CD4-positive, CD25-positive, alpha-beta regulatory T cell (primary cell): ENCODE results near the gene PTPRT. TPM values are rescaled to one million over a fixed set of nuclear protein-coding genes. Genes with fewer than 3 reads are reported as not detected.

Experiments
- ATAC-seq, 2 donors: fragments of 150-1000 bp; cut with Tn5 transposase; one replicate each; pipeline ENCODE4 v1.10.0; 2021; ENCODE audit warnings: low read depth in 2 of 2, moderate number of reproducible peaks in 2 of 2, moderate library complexity in 1 of 2
- DNase-seq, 3 donors: peaks; one replicate each; pipeline versions ENCODE4 v3.0.0 to v3.0.0-alpha.2; 2012 to 2022; ENCODE audit warnings: mixed read lengths in 1 of 3
- H3K27ac ChIP-seq: one replicate; pipeline ENCODE4 v1.7.0; 2013; ENCODE audit warnings: mild to moderate bottlenecking, low read length; ENCODE audit not compliant: insufficient read depth, poor library complexity, severe bottlenecking
- H3K27me3 ChIP-seq: one replicate; pipeline ENCODE4 v1.7.0; 2013; ENCODE audit warnings: low read length; ENCODE audit not compliant: control insufficient read depth, insufficient read depth
- H3K36me3 ChIP-seq: one replicate; pipeline ENCODE4 v1.7.0; 2013; ENCODE audit warnings: mild to moderate bottlenecking, low read length, moderate library complexity; ENCODE audit not compliant: control insufficient read depth, insufficient read depth
- H3K4me1 ChIP-seq: 2 replicates; pipeline ENCODE4 v1.7.0; 2013; ENCODE audit warnings: mild to moderate bottlenecking, low read length; ENCODE audit not compliant: insufficient read depth, control insufficient read depth, poor library complexity, severe bottlenecking
- H3K4me3 ChIP-seq: one replicate; pipeline ENCODE4 v1.7.0; 2013; ENCODE audit warnings: low read depth, mild to moderate bottlenecking, low read length, moderate library complexity
- H3K9me3 ChIP-seq, 2 experiments: 1 replicate in 1 of 2; 2 replicates in 1 of 2; pipeline ENCODE4 v1.7.0; 2013; ENCODE audit warnings: low read length in 2 of 2, mild to moderate bottlenecking in 1 of 2, moderate library complexity in 1 of 2; ENCODE audit not compliant: control insufficient read depth in 2 of 2
- H3K27ac Mint-ChIP-seq, 3 donors: one replicate each; pipeline ENCODE4 v1.8.0; 2020 to 2022; ENCODE audit warnings: mild to moderate bottlenecking in 3 of 3, mixed read lengths in 3 of 3, moderate library complexity in 2 of 3
- H3K27me3 Mint-ChIP-seq: one replicate; pipeline ENCODE4 v1.8.0; 2022; ENCODE audit warnings: mild to moderate bottlenecking, mixed read lengths
- H3K36me3 Mint-ChIP-seq: one replicate; pipeline ENCODE4 v1.8.0; 2020; ENCODE audit warnings: mixed read lengths
- H3K4me1 Mint-ChIP-seq, 4 donors: one replicate each; pipeline ENCODE4 v1.8.0; 2020 to 2022; ENCODE audit warnings: mixed read lengths in 4 of 4, mild to moderate bottlenecking in 1 of 4
- H3K4me3 Mint-ChIP-seq, 4 donors: one replicate each; pipeline ENCODE4 v1.8.0; 2020 to 2022; ENCODE audit warnings: mild to moderate bottlenecking in 4 of 4, mixed read lengths in 4 of 4, moderate library complexity in 3 of 4
- H3K9me3 Mint-ChIP-seq, 7 donors: one replicate each; pipeline ENCODE4 v1.8.0; 2020 to 2022; ENCODE audit warnings: mixed read lengths in 7 of 7, mild to moderate bottlenecking in 3 of 7, moderate library complexity in 2 of 7
- polyA plus RNA-seq, 4 donors: library from polyadenylated mRNA; unstranded; fragments of 300-500 nt; fragmentation: Illumina TruSeq; gene quantifications; one replicate each; pipeline ENCODE4 v1.2.3, GENCODE V29; 2021
- total RNA-seq: library from RNA; stranded (reverse); gene quantifications from one replicate; pipeline ENCODE4 v1.2.3, GENCODE V29; 2022

PTPRT gene
- total and polyA plus RNA-seq, 5 donors from 2014 or later, result not detected

- no peaks in the 10 kb centered on the region for H3K4me1 Mint-ChIP-seq
- peaks cover 3% of the 10 kb centered on the region for H3K36me3 Mint-ChIP-seq
These were observed 580.1 kb downstream of the PTPRT start for GRCh38 chr20:42609618-42610017.

GRCh38 chr20:42604998-42605956 lies 584.4 kb downstream of the PTPRT start:
- H3K4me3 Mint-ChIP-seq, result no peak overlapping the region
- H3K27ac ChIP-seq, result no peak overlapping the region
- ATAC-seq, result no peak
- H3K36me3 Mint-ChIP-seq, result no peaks in the 10 kb centered on the region
- H3K4me1 ChIP-seq, result no peaks in the 10 kb centered on the region
- H3K27me3 Mint-ChIP-seq, result no peaks in the 10 kb centered on the region
- no peak for DNase-seq
- no peaks in the 10 kb centered on the region for H3K4me1 Mint-ChIP-seq
- peaks cover 0 to 3% (median 1%) of the 10 kb centered on the region in 7 donors for H3K9me3 Mint-ChIP-seq
- no peaks in the 10 kb centered on the region for H3K27me3 ChIP-seq
- no peak overlapping the region for H3K4me3 ChIP-seq
- no peak overlapping the region for H3K27ac Mint-ChIP-seq
- H3K9me3 ChIP-seq, result no peaks in the 10 kb centered on the region
- no peaks in the 10 kb centered on the region for H3K36me3 ChIP-seq

More at GRCh38 chr20:42609618-42610017, 580.1 kb downstream of the PTPRT start:
- Histone ChIP-seq H3K27ac (no peak overlapping the region), H3K4me3 (no peak overlapping the region), H3K27me3 (no peaks in the 10 kb centered on the region), H3K9me3 (no peaks in the 10 kb centered on the region), H3K36me3 (no peaks in the 10 kb centered on the region), H3K4me1 (no peaks in the 10 kb centered on the region)
- no peak overlapping the region for H3K27ac Mint-ChIP-seq
- H3K27me3 Mint-ChIP-seq, result no peaks in the 10 kb centered on the region
- no peak overlapping the region for H3K4me3 Mint-ChIP-seq
- peaks cover 0 to 16% (median 5%) of the 10 kb centered on the region in 7 donors for H3K9me3 Mint-ChIP-seq
- no peak for ATAC-seq
- DNase-seq, result no peak

DNA sequence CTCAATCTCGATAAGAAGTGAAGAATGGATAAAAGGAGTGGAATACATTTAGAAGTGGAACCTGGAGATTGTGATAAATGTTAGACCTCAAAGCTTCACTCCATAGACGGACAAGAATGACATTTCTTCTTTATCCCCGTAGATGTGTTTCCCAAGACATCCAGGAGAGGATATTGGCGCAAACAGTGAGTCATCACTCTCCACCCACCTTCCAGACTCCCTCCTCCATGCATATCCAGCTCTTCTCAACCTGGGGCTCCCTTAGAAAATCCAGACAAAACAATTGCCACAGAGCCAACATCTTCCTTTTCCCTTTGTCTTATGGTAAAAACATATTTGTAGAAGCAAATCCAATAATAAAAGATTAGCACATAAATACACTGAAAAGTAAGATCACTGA lies 586.1 kb downstream of the PTPRT start:
- H3K4me1 Mint-ChIP-seq, result no peaks in the 10 kb centered on the region
- DNase-seq, result no peak
- Histone ChIP-seq H3K27me3 (no peaks in the 10 kb centered on the region), H3K36me3 (no peaks in the 10 kb centered on the region), H3K4me1 (no peaks in the 10 kb centered on the region), H3K9me3 (no peaks in the 10 kb centered on the region), H3K4me3 (no peak overlapping the region), H3K27ac (no peak overlapping the region)
- no peak for ATAC-seq
- no peaks in the 10 kb centered on the region for H3K27me3 Mint-ChIP-seq
- H3K36me3 Mint-ChIP-seq, result no peaks in the 10 kb centered on the region
- H3K27ac Mint-ChIP-seq, result no peak overlapping the region
- H3K4me3 Mint-ChIP-seq, result no peak overlapping the region
- H3K9me3 Mint-ChIP-seq, result peaks cover 0 to 2% (median 0%) of the 10 kb centered on the region in 7 donors

GRCh38 chr20:42598581-42598980 lies 591.1 kb downstream of the PTPRT start:
- Mint-ChIP-seq H3K36me3 (no peaks in the 10 kb centered on the region), H3K4me3 (no peak overlapping the region), H3K9me3 (peaks cover 0 to 2% (median 0%) of the 10 kb centered on the region in 7 donors), H3K27me3 (no peaks in the 10 kb centered on the region), H3K27ac (no peak overlapping the region), H3K4me1 (no peaks in the 10 kb centered on the region)
- H3K27ac ChIP-seq, result no peak overlapping the region
- no peaks in the 10 kb centered on the region for H3K36me3 ChIP-seq
- no peak overlapping the region for H3K4me3 ChIP-seq
- DNase-seq (no peak), ATAC-seq (no peak)
- H3K4me1 ChIP-seq, result no peaks in the 10 kb centered on the region
- no peaks in the 10 kb centered on the region for H3K27me3 ChIP-seq
- no peaks in the 10 kb centered on the region for H3K9me3 ChIP-seq

- H3K4me3 ChIP-seq, result no peak overlapping the region
- no peaks in the 10 kb centered on the region for H3K36me3 ChIP-seq
- no peaks in the 10 kb centered on the region for H3K9me3 ChIP-seq
- ATAC-seq (no peak), DNase-seq (no peak)
- Mint-ChIP-seq H3K27ac (no peak overlapping the region), H3K36me3 (no peaks in the 10 kb centered on the region), H3K27me3 (no peaks in the 10 kb centered on the region), H3K4me3 (no peak overlapping the region), H3K9me3 (peaks cover 0 to 3% (median 0%) of the 10 kb centered on the region in 7 donors), H3K4me1 (no peaks in the 10 kb centered on the region)
- no peak overlapping the region for H3K27ac ChIP-seq
- no peaks in the 10 kb centered on the region for H3K4me1 ChIP-seq
- H3K27me3 ChIP-seq, result no peaks in the 10 kb centered on the region
These were observed 594.1 kb downstream of the PTPRT start for GRCh38 chr20:42595625-42596024.

DNA sequence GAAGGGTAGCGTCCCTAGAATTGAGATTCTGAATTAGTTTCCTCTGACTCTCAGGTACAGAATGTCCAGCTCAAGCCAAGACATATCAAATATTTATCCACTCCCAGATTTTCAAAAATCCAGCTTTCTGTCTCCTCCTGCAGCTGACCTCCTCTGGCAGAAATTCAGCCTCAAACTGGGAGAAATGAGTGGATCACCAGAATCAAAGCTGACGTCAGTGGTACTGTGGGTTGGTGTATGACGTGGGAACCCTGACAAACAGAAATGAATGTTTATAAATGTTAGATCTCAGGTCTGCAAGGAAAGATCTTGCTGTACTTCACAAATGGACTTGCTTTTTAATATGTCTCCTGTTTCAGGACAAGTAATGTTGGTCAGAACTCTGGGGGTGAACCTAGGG lies 595.0 kb downstream of the PTPRT start:
- Mint-ChIP-seq H3K36me3 (no peaks in the 10 kb centered on the region), H3K27me3 (no peaks in the 10 kb centered on the region), H3K4me1 (no peaks in the 10 kb centered on the region), H3K27ac (no peak overlapping the region), H3K9me3 (peaks cover 0 to 3% (median 0%) of the 10 kb centered on the region in 7 donors), H3K4me3 (no peak overlapping the region)
- DNase-seq (no peak), ATAC-seq (no peak)
- no peak overlapping the region for H3K4me3 ChIP-seq
- no peaks in the 10 kb centered on the region for H3K4me1 ChIP-seq
- H3K27me3 ChIP-seq, result no peaks in the 10 kb centered on the region
- H3K27ac ChIP-seq, result no peak overlapping the region
- H3K36me3 ChIP-seq, result no peaks in the 10 kb centered on the region
- H3K9me3 ChIP-seq, result no peaks in the 10 kb centered on the region

GRCh38 chr20:42594011-42594410 lies 595.7 kb downstream of the PTPRT start:
- Histone ChIP-seq H3K4me1 (no peaks in the 10 kb centered on the region), H3K4me3 (no peak overlapping the region), H3K36me3 (no peaks in the 10 kb centered on the region), H3K27me3 (no peaks in the 10 kb centered on the region), H3K9me3 (no peaks in the 10 kb centered on the region), H3K27ac (no peak overlapping the region)
- Mint-ChIP-seq H3K9me3 (peaks cover 0 to 4% (median 0%) of the 10 kb centered on the region in 7 donors), H3K4me1 (no peaks in the 10 kb centered on the region), H3K27me3 (no peaks in the 10 kb centered on the region), H3K36me3 (no peaks in the 10 kb centered on the region), H3K4me3 (no peak overlapping the region), H3K27ac (no peak overlapping the region)
- DNase-seq, result no peak
- no peak for ATAC-seq
